Hepatocyte (in vitro differentiated cells): ENCODE measurements around the gene ZMIZ1. TPM values are rescaled to one million over a fixed set of nuclear protein-coding genes. Genes with fewer than 3 reads are reported as not detected.

ENCODE experiments used
- DNase-seq: peaks from one replicate; pipeline ENCODE4 v3.0.0-alpha.2; 2016; ENCODE audit warnings: low spot score
- H2AFZ ChIP-seq: fragments of 200-600 bp; sonication (generic); 2 replicates; pipeline ENCODE4 v1.6.0; 2016; ENCODE audit warnings: antibody characterized with exemption, mild to moderate bottlenecking
- H3K27ac ChIP-seq: fragments of 200-600 bp; sonication (generic); 2 replicates; pipeline ENCODE4 v1.5.1; 2016; ENCODE audit warnings: mild to moderate bottlenecking
- H3K27me3 ChIP-seq: fragments of 200-600 bp; sonication (generic); 2 replicates; pipeline ENCODE4 v1.6.1; 2016
- H3K36me3 ChIP-seq: fragments of 200-600 bp; sonication (generic); replicated peaks from 2 replicates; pipeline ENCODE4 v1.5.1; 2016; ENCODE audit warnings: low read depth; ENCODE audit not compliant: insufficient read depth
- H3K4me1 ChIP-seq: fragments of 200-600 bp; sonication (generic); 2 replicates; pipeline ENCODE4 v1.5.1; 2016; ENCODE audit warnings: mild to moderate bottlenecking, moderate library complexity; ENCODE audit not compliant: insufficient read depth
- H3K4me2 ChIP-seq: fragments of 200-600 bp; sonication (generic); 2 replicates; pipeline ENCODE4 v1.6.0; 2016
- H3K4me3 ChIP-seq: fragments of 200-600 bp; sonication (generic); 2 replicates; pipeline ENCODE4 v1.5.1; 2016; ENCODE audit warnings: mild to moderate bottlenecking
- H3K79me2 ChIP-seq: fragments of 200-600 bp; sonication (generic); 2 replicates; pipeline ENCODE4 v1.6.0; 2017; ENCODE audit warnings: mild to moderate bottlenecking
- H3K9me2 ChIP-seq: fragments of 200-600 bp; sonication (generic); replicated peaks from 2 replicates; pipeline ENCODE4 v1.6.0; 2017; ENCODE audit warnings: mild to moderate bottlenecking; ENCODE audit not compliant: insufficient read depth
- H3K9me3 ChIP-seq: fragments of 200-600 bp; sonication (generic); 2 replicates; pipeline ENCODE4 v1.5.1; 2016; ENCODE audit warnings: low read depth, mild to moderate bottlenecking
- H4K20me1 ChIP-seq: fragments of 200-600 bp; sonication (generic); 2 replicates; pipeline ENCODE4 v1.6.0; 2016; ENCODE audit warnings: mild to moderate bottlenecking; ENCODE audit not compliant: insufficient read depth, poor library complexity, severe bottlenecking
- CTCF ChIP-seq: fragments of 200-600 bp; sonication (generic); IDR thresholded peaks from 2 replicates; pipeline ENCODE4 v1.5.1; 2016; ENCODE audit warnings: antibody characterized with exemption, mild to moderate bottlenecking; ENCODE audit not compliant: poor library complexity
- EZH2 ChIP-seq: fragments of 200-600 bp; sonication (generic); IDR thresholded peaks from 2 replicates; pipeline ENCODE4 v1.6.1; 2016; ENCODE audit warnings: antibody characterized with exemption, mild to moderate bottlenecking, borderline replicate concordance
- EZH2phosphoT487 ChIP-seq: fragments of 200-600 bp; sonication (generic); IDR thresholded peaks from one replicate; pipeline ENCODE4 v1.6.1; 2018; ENCODE audit warnings: antibody characterized with exemption, mild to moderate bottlenecking, low read depth, moderate library complexity; ENCODE audit not compliant: unreplicated experiment, severe bottlenecking
- WGBS: methylation state at CpG from one replicate; pipeline ENCODE4 v1.1.6; 2016; ENCODE audit warnings: low lambda C conversion rate; ENCODE audit errors: missing lambda C conversion rate; 5-methylcytosine and 5-hydroxymethylcytosine counted together
- polyA plus RNA-seq: library from polyadenylated mRNA; unstranded; fragments of >200 nt; fragmentation: Nextera tagmentation; extraction: Ambion mirVana; gene quantifications from 2 replicates; pipeline ENCODE4 v1.2.1, GENCODE V29; 2016
- total RNA-seq: library from RNA; depleted of rRNA; stranded (reverse); fragments of >200 nt; gene quantifications from 2 replicates; pipeline ENCODE4 v1.2.3, GENCODE V29; 2014

Gene ZMIZ1
- total and polyA plus RNA-seq, 2 experiments from 2014 or later: 30.9 to 32.4 TPM

DNA sequence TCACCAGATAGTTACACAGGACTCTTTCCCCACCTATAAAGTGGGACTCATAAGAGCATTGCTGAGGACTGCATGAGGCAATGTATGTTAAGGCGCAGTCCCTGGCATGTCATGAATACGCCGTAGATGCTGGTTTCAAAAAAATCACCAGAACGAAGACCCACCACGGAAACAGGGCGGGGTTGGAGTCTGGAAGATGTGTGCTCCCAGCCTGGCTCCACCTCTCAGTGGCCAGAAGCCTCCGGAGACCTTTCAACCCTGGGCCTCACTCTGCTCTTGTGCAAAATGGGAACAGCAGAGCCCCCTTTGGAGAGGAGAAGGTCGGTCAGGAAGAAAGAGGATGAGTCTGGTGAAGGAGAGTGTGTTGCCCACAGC lies 12.4 kb upstream of the ZMIZ1 start:
- Histone ChIP-seq H3K27ac (no peak overlapping the region), H3K9me2 (no peaks in the 10 kb centered on the region), H3K36me3 (no peaks in the 10 kb centered on the region), H4K20me1 (no peaks in the 10 kb centered on the region), H3K9me3 (no peaks in the 10 kb centered on the region), H2AFZ (no peak overlapping the region), H3K4me1 (peaks cover 31% of the 10 kb centered on the region), H3K27me3 (no peaks in the 10 kb centered on the region), H3K79me2 (no peaks in the 10 kb centered on the region), H3K4me3 (no peak overlapping the region), H3K4me2 (no peak overlapping the region)
- DNase-seq: no peak
- TF ChIP-seq CTCF (no peak), EZH2 (no peak), EZH2phosphoT487 (no peak)
- WGBS: 76% methylated on average over 8 of the region's 8 CpGs

GRCh38 chr10:79056736-79057391 lies 11.9 kb upstream of the ZMIZ1 start:
- H3K27me3 ChIP-seq: no peaks in the 10 kb centered on the region
- no peaks in the 10 kb centered on the region for H3K36me3 ChIP-seq
- no peak for DNase-seq
- no peaks in the 10 kb centered on the region for H3K9me2 ChIP-seq
- WGBS: 85% methylated on average over 14 of the region's 14 CpGs
- H3K4me3 ChIP-seq: no peak overlapping the region
- peaks cover 31% of the 10 kb centered on the region for H3K4me1 ChIP-seq
- H3K79me2 ChIP-seq: no peaks in the 10 kb centered on the region
- H4K20me1 ChIP-seq: no peaks in the 10 kb centered on the region
- no peak overlapping the region for H3K4me2 ChIP-seq
- H3K27ac ChIP-seq: no peak overlapping the region
- TF ChIP-seq EZH2 (no peak), EZH2phosphoT487 (no peak), CTCF (no peak)
- H2AFZ ChIP-seq: no peak overlapping the region
- H3K9me3 ChIP-seq: no peaks in the 10 kb centered on the region

- Histone ChIP-seq H3K36me3 (no peaks in the 10 kb centered on the region), H3K27me3 (no peaks in the 10 kb centered on the region), H3K79me2 (no peaks in the 10 kb centered on the region), H3K4me3 (no peak overlapping the region), H3K9me3 (no peaks in the 10 kb centered on the region), H2AFZ (no peak overlapping the region), H3K27ac (no peak overlapping the region), H4K20me1 (no peaks in the 10 kb centered on the region), H3K4me1 (peaks cover 25% of the 10 kb centered on the region), H3K9me2 (no peaks in the 10 kb centered on the region), H3K4me2 (no peak overlapping the region)
- WGBS: 86% methylated on average over 12 of the region's 12 CpGs
- DNase-seq: no peak
- TF ChIP-seq EZH2phosphoT487 (no peak), EZH2 (no peak), CTCF (no peak)
Observed at GRCh38 chr10:79057481-79058275, 11.1 kb upstream of the ZMIZ1 start.
